ENCODE results near the gene CCND3.

The CCND3 gene

DNA sequence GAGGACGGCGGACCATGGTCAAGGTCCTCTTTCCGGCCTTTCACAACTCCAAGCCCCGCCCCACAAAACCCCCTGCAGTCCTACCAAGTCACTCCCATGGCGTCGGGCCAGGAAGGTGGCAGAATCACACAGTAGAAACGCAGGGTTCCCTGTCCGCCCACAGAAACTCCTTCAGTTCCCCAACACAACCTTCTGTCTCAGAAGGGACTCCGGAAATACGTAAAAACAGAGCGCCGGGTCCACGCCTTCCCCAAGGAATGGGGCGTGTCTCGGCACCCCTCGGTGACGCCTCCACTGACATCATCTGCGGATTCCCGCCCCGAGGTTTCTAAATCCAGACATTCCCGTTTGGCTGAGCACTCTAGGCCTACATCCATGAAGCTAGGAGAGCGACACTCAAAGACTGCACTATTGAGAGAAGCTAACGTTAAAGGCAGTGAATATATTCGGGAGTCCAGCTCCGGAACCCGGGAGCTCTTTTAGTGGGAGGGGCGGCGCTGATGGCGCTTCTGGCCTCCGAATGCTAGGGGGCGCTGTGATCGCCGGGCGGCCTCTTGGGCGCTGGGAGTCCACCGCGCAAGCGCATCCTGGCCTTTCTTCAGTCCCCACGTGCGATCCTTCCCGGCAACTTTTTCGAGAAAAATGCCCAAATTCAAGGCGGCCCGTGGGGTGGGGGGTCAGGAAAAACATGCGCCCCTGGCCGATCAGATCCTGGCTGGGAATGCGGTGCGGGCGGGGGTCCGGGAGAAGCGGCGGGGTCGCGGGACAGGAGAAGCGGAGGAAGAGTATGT is 20.5 kb downstream of the CCND3 start, which contains the start of the genes BYSL and MED20:
Gene BYSL (plus strand): TSS at position 579 of the 791 bp plus-strand sequence. CDS start 64 bp downstream, at position 643.
Gene MED20 (minus strand): TSS at position 219 of the 791 bp plus-strand sequence. CDS start 121 bp downstream, at position 98.
- peak; percentile 96 for DNase-seq

- peak; percentile 31 for DNase-seq
These were observed 24.1 kb downstream of the CCND3 start for GRCh38 chr6:41917528-41917927.

- DNase-seq, result no peak
These were observed 26.6 kb downstream of the CCND3 start for GRCh38 chr6:41914869-41915530.

DNA sequence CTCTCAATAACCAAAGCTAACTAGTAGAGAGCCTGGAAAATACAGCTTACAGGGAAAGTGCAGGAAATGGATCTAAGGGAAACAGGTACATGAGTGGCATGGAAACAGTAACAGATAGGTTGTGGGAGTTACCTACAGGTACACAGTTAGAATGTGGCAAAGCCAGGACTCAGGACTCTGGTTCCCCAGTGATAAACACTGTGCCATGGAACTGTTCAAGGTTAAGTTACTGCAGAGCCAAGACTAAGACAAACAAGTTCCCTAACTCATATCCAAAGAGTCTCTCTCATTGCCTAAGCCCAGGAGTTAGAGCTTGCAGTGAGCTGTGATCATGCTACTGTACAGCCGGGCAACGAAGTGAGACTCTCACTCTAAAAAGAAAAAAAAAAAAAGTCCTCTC is 27.3 kb downstream of the CCND3 start:
- no peak for DNase-seq

- no peak for DNase-seq
These were observed 31.9 kb downstream of the CCND3 start for GRCh38 chr6:41909727-41910126.

DNA sequence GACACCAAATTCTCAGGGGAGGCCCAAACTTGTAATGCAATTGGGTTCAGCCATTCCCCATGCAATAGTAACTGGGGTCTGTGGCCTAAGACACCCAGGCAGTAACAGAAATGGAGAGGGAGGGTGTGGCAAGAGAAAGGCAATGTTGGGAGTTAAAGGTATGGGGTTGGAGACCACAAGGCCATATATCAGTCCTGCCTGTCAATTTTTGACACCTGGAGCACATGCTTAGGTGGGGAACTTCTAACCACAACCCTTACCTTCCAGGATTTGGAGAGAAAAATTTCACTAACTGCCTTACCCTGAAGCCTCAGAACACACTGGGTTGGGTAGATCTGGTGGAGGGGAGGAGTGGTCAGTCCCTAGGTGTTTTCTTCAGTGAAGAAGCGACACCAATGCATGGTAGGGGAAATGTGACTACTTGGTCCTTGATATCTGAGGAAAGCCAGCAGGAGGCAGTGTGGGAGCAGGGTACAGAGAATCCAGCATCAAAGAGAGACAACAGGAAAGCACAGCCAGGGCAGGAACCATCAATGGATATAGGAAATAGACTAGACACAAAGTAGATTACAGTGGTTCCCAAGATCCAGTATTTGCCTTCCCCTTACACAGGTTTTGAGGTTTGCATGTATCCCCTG is 39.6 kb downstream of the CCND3 start:
- peak; percentile 71 for DNase-seq

DNA sequence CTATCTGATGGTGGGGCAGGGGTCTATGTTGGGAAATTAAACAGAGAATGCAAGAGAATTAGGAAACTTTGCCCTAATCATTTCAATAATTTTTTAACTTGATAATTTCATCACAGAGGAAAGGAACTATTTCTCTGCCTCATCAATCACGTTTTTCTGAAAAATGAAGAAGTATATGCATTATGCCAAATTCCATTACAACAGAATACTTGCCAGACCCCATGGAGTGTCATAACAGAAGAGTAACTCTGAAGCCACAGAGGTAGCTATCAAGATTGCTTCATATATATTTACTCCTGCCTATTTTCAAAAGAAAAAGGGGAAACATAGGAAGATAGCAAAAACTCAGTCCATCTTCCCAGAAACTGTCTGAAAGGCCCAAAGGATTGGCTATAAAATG is 40.7 kb downstream of the CCND3 start:
- DNase-seq, result no peak

GRCh38 chr6:41896281-41896680 is 45.3 kb downstream of the CCND3 start:
- no peak for DNase-seq

DNA sequence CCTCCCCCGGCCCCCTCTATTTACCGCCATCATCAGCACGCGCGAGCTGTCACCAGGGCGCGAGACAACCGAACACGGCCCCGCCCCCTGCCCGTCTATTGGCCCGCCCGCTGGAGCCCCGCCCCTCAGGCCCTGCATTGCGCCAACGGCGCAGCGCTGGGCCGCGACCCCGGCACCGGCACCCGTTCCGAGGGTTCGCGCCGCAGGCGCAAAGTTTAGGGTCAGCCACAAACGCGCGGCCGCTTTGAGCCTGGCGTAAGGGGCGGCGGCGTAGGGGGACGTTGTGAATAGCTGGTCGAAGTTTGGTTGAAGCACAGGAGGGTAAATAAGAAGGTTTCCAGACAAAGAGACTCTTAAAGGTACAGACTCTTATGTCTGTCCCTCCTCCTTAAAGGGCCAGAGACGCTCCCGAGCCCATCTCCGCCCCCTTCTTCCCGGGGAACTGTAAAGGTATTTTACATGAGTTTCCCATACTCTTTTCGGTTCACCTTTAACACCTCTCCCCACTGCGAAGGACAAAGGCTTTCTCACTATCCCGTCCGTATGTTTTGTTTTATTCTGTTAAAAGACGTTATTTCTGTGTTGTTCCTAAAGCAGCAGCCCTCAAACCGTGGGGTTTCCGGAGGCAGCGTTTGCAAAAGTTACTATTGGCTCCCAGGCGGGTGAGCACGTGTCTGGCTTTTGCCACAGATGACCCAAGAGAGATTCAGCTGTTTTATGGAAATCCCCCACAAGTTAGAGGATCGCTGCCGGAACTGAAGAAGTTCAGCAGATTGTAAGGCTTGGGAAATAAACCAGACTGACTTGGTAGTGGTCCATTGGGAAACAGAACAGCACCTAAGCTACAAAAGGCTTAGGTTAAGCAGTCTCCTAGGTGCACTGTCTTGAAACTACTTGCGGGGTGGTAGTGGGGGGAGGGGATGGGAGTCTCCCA is 46.0 kb downstream of the CCND3 start, which contains the start of gene USP49:
Gene USP49 (minus strand): TSS at position 76 of the 934 bp plus-strand sequence. CDS start 88,392 bp downstream, outside the sequence.
- peak; percentile 94 for DNase-seq

DNA sequence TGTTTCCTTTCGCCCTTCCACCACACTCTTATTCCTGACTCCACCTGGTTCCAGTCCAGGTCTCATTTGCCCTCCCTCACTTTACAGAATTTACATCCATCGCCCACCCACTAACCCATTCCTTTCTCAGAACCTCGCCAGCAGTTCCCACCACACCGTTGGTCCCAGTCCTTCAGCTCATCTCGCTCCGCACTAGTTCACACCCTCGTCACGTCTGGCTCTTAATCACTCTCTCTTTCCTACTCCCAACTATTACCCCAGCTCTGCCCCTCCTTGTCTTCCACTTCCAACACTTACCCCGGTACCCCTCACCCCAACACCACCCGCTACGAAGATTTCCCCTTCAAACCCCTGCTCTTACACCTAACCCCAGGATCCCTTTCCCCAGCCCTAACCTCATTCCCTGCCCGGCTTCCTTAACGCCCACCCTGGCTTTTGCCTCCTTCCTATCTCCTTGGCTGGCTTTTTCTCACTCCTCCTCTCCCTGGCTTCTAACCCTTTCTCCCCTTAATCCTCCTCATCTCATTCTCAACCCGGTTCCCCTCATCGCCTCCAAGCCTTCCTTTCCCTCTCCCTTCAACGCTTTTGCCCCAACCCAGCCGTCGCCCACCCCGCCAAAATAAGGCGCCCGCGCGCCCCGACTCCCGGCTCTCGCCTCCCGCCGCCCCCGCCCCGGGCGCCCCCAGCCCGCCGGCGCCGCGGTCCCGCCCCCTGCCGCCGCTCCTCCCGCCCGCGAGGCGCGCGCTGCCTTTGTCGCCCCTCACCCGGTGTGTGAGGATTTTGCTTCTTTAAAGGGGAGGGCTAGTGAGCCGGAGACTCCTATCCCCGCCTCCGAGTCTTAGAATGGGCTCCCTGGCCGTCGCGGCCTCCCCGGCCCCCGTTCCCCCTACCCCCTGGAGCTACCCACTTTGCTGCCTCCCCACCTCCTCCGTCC is 47.0 kb downstream of the CCND3 start:
- peak; percentile 9 for DNase-seq

DNA sequence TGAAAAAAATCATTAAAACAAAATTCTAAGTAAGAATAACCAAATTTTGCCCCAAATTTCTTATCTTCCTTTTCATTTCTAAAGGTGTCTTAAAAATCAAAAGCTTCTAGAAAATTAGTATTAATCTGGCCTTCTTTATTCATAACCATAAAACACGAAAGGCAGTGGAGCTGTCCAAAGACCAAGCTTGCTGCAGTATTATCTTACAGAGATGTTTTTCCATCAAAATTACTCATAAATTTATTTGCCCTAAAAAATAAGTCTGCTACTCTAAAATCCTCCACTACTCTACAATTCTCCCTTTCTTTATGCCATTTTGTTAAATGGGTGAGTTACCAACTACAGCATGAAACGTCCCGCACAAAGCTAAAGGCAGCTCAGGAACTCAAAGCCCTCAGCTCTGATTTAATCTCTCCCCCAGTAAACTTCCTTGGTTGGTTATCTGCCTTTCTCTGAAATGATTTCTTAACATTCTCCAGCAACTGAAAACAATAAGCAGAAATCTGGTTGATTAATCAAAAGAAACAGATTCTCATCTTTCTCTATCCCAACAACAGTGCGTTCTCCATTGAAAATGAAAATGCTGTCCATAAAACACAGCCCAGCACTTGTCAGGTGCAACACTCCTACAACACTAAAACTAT is 48.6 kb downstream of the CCND3 start:
- no peak for DNase-seq

DNA sequence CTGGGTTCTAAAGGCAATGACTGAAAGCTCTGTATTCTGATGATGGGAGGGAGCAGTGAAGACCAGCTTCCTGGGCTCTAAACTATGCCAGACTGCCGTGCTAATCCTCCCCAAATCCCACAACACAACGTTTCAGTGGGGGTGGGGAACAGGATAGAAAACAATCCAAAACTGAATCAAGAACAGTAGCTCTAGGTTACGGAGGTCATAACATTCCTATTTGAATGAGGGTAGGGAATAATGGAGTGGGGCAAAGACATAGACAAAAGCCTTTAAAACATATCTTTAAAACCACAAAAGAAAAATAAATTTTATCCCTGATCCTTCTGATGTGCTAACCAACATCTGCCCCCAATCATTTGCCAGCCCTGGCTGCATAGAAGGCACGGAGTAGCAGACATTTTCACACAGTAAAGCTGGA is 54.3 kb downstream of the CCND3 start:
- DNase-seq, result no peak

GRCh38 chr6:41885930-41886329 is 55.7 kb downstream of the CCND3 start:
- no peak for DNase-seq

DNA sequence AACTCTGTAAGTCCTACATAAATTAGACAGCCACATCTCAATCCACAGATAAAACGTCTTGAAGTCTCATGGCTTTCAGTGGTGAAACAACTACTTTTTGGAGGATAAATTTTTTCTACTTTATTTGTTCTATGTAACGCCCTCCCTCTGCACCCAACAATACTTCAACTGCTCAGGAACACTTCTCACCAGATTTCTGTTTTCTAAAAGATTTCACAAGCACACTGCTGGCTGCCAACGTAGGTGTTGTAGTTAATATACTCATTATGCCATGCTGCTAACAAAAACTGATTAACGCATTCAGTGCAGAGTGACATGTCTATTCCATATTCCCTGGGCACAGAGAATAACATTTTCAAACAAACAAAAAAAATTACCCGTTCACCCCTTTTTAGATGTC is 56.7 kb downstream of the CCND3 start:
- DNase-seq, result no peak

Data from activated CD4-positive, alpha-beta T cell treated with anti-CD3 and anti-CD28 coated beads for 48 hours (primary cell).